ENCODE data around the gene RIPOR2. TPM values are rescaled to one million over a fixed set of nuclear protein-coding genes. Genes with fewer than 3 reads are reported as not detected.

RIPOR2 gene
- total and polyA plus RNA-seq, 2 of the 13 experiments (the other 11 are each of a cell fraction or from before 2014, with no cell fraction given), result 0.02 to 0.05 TPM

DNA sequence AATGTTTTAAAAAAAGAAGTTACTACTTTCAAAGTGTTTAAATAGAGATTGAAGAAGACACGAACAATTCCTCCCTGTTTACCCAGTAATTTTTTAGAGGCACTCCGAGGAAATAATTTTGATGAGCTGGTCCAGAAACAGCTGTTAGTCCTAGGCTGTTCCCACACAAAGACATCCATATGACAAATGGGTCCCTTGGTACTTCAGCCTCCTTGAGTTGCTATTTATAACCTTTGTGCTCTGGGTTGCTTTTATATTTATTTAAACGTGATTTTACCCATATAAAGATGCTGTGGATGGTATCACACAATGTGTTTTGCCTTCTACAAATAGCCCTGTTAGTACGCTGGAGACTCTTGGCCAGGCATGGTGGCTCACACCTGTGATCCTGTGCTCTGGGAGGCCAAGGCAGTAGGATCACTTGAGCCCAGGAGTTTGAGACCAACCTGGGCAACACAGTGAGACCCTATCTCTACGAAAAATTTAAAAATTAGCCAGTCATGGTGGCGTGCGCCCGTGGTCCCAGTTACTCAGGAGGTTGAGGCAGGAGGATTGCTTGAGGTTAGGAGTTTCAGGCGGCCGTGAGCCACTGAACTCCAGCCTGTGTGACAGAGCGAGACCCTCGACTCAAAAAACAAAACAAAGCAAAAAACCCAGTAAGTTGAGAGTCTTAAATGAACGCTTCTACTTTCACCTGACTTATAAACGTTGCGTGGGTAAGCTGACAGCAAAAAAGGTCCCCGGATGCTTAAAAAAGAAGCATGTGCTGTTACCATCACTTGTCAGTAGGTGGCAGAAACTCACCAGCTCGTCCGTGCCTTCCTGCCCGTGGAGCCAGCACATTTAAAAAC is 80.1 kb downstream of the RIPOR2 start (continued):
- TF ChIP-seq NFATC3 (CRISPR knock-in tag; IDR thresholded peaks at IDR 0.05), result peak; percentile 77; the same call in 1 of the 2 replicates
- TF ChIP-seq ZNF776 (CRISPR knock-in tag; IDR thresholded peaks at IDR 0.05), result no peak
- 0 out of 2 replicates have a peak, but pooled peaks have one; percentile 34 for TF ChIP-seq RNF2 (conservative IDR thresholded peaks at IDR 0.05; ENCODE audit: low read depth)
- peak; percentile 93 for TF ChIP-seq SMC3 (IDR thresholded peaks at IDR 0.05; ENCODE audit: low read length)
- peak; percentile 38; the same call in 1 of the 2 replicates for TF ChIP-seq NFE2L2 (IDR thresholded peaks at IDR 0.05; ENCODE audit: low read length)
- no peak for TF ChIP-seq HNF1B (CRISPR knock-in tag; IDR thresholded peaks at IDR 0.05)
- peak; percentile 76 for TF ChIP-seq ZNF598 (CRISPR knock-in tag; IDR thresholded peaks at IDR 0.05; ENCODE audit: borderline replicate concordance)
- no peak for TF ChIP-seq BHLHE40 (IDR thresholded peaks at IDR 0.05; ENCODE audit: low read length)
- TF ChIP-seq, protein P1, sequence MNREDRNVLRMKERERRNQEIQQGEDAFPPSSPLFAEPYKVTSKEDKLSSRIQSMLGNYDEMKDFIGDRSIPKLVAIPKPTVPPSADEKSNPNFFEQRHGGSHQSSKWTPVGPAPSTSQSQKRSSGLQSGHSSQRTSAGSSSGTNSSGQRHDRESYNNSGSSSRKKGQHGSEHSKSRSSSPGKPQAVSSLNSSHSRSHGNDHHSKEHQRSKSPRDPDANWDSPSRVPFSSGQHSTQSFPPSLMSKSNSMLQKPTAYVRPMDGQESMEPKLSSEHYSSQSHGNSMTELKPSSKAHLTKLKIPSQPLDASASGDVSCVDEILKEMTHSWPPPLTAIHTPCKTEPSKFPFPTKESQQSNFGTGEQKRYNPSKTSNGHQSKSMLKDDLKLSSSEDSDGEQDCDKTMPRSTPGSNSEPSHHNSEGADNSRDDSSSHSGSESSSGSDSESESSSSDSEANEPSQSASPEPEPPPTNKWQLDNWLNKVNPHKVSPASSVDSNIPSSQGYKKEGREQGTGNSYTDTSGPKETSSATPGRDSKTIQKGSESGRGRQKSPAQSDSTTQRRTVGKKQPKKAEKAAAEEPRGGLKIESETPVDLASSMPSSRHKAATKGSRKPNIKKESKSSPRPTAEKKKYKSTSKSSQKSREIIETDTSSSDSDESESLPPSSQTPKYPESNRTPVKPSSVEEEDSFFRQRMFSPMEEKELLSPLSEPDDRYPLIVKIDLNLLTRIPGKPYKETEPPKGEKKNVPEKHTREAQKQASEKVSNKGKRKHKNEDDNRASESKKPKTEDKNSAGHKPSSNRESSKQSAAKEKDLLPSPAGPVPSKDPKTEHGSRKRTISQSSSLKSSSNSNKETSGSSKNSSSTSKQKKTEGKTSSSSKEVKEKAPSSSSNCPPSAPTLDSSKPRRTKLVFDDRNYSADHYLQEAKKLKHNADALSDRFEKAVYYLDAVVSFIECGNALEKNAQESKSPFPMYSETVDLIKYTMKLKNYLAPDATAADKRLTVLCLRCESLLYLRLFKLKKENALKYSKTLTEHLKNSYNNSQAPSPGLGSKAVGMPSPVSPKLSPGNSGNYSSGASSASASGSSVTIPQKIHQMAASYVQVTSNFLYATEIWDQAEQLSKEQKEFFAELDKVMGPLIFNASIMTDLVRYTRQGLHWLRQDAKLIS (CRISPR knock-in tag; IDR thresholded peaks at IDR 0.05), result no peak
- peak; percentile 35 for TF ChIP-seq IKZF4 (CRISPR knock-in tag; IDR thresholded peaks at IDR 0.05; ENCODE audit: borderline replicate concordance, low read depth, not compliant biosample characterization)
- TF ChIP-seq ZNF569 (CRISPR knock-in tag; IDR thresholded peaks at IDR 0.05; ENCODE audit: borderline replicate concordance), result no peak
- TF ChIP-seq XRCC5 (optimal IDR thresholded peaks at IDR 0.05; ENCODE audit: low read length), result peak; percentile 57
- TF ChIP-seq BORCS8-MEF2B (CRISPR knock-in tag; IDR thresholded peaks at IDR 0.05), result no peak
- TF ChIP-seq, protein P2, sequence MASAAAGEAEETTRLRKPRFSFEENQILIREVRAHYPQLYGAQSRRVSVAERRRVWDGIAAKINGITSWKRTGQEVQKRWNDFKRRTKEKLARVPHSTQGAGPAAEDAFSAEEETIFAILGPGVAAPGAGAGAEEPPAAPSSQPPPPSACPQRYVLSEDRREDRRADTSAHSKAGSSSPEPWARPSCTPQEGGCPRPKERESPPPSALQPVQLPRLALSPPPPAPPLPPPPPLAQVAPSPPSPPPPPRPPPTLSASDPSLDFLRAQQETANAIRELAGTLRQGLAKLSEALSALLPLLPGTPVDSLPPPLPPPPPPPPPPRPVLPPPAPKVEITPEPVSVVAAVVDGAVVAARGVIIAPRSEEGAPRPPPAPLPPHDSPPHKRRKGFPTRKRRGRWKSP (CRISPR knock-in tag; IDR thresholded peaks at IDR 0.05), result no peak
- TF ChIP-seq TCF7 (IDR thresholded peaks at IDR 0.05; ENCODE audit: low read depth), result no peak
- no peak for TF ChIP-seq ATF1 (CRISPR knock-in tag; IDR thresholded peaks at IDR 0.05)
- TF ChIP-seq, protein P3, sequence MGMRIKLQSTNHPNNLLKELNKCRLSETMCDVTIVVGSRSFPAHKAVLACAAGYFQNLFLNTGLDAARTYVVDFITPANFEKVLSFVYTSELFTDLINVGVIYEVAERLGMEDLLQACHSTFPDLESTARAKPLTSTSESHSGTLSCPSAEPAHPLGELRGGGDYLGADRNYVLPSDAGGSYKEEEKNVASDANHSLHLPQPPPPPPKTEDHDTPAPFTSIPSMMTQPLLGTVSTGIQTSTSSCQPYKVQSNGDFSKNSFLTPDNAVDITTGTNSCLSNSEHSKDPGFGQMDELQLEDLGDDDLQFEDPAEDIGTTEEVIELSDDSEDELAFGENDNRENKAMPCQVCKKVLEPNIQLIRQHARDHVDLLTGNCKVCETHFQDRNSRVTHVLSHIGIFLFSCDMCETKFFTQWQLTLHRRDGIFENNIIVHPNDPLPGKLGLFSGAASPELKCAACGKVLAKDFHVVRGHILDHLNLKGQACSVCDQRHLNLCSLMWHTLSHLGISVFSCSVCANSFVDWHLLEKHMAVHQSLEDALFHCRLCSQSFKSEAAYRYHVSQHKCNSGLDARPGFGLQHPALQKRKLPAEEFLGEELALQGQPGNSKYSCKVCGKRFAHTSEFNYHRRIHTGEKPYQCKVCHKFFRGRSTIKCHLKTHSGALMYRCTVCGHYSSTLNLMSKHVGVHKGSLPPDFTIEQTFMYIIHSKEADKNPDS (CRISPR knock-in tag; IDR thresholded peaks at IDR 0.05), result no peak
- no peak for TF ChIP-seq ZNF772 (CRISPR knock-in tag; IDR thresholded peaks at IDR 0.05)
- peak; percentile 57 for TF ChIP-seq ZFP36 (IDR thresholded peaks at IDR 0.05; ENCODE audit: borderline replicate concordance, low read depth, low read length, partially characterized antibody)
